Measurements from ENCODE around the gene RPS19. TPM values are rescaled to one million over a fixed set of nuclear protein-coding genes. Genes with fewer than 3 reads are reported as not detected.

RPS19 gene
- 100 to 1,000 TPM; 180 to 636 (median 401) TPM for total RNA-seq

GRCh38 chr19:41859618-41860418, at the start of gene RPS19:
TSS of gene RPS19 (plus strand) at chr19:41860255. CDS start at chr19:41860775, 520 bp downstream.
- Histone ChIP-seq H3K27me3 (no peaks in the 10 kb centered on the region), H3K36me3 (peaks cover 0 to 37% of the 10 kb centered on the region in 2 donors), H3K27ac (peak within 1 kb of the TSS; percentile 86 to 100 (median 98)), H3K4me1 (peaks cover 26 to 37% of the 10 kb centered on the region in 2 donors), H3K4me3 (peak within 1 kb of the TSS; percentile 70 to 94 (median 92)), H3K9me3 (no peaks in the 10 kb centered on the region)
- ATAC-seq (peak; percentile 96), DNase-seq (peak; percentile 97 to 98)
- in situ Hi-C loops (cut with MboI; ENCODE audit: low sequenced_read_pairs in 4 of 4) = loop anchor here in 3 of 4 donors (5.0 to 10.0 kb wide), 2 partner anchors 82 to 95 kb away; partner anchors contain the start of gene RABAC1 (in 2 of the 3)
- intact Hi-C loops (cut with DNase I; ENCODE audit: low total_unique reads) = loop anchor here (1.0 to 10.0 kb wide), 5 partner anchors 24 to 465 kb away; partner anchors contain the start of genes DEDD2, MEGF8, RABAC1 and ZNF574
- peak; percentile 92 to 93 for TF ChIP-seq POLR2A (IDR thresholded peaks at IDR 0.05)
- TF ChIP-seq CTCF (IDR thresholded peaks at IDR 0.05 in 4 of 5, conservative IDR thresholded peaks at IDR 0.05 in 1 of 5) = peak; percentile 48 to 75 (median 64)

GRCh38 chr19:41810301-41810700, 49.8 kb upstream of the RPS19 start:
- H3K4me1 ChIP-seq = no peaks in the 10 kb centered on the region
- no peak for TF ChIP-seq CTCF (IDR thresholded peaks at IDR 0.05 in 4 of 5, conservative IDR thresholded peaks at IDR 0.05 in 1 of 5)
- no peak for TF ChIP-seq POLR2A (IDR thresholded peaks at IDR 0.05)
- in situ Hi-C loops (cut with MboI; ENCODE audit: low sequenced_read_pairs in 4 of 4) (no loop called here), intact Hi-C loops (cut with DNase I; ENCODE audit: low total_unique reads) (no loop called here)
- no peak overlapping the region for H3K27ac ChIP-seq
- peaks cover 0 to 3% (median 0%) of the 10 kb centered on the region in 3 donors for H3K27me3 ChIP-seq
- no peaks in the 10 kb centered on the region for H3K36me3 ChIP-seq
- no peak for ATAC-seq
- H3K9me3 ChIP-seq = no peaks in the 10 kb centered on the region
- DNase-seq = no peak
- no peak overlapping the region for H3K4me3 ChIP-seq

- peaks cover 0 to 3% (median 0%) of the 10 kb centered on the region in 3 donors for H3K27me3 ChIP-seq
- no peak overlapping the region for H3K4me3 ChIP-seq
- no peaks in the 10 kb centered on the region for H3K4me1 ChIP-seq
- in situ Hi-C loops (cut with MboI; ENCODE audit: low sequenced_read_pairs in 4 of 4) (no loop called here), intact Hi-C loops (cut with DNase I; ENCODE audit: low total_unique reads) (no loop called here)
- H3K27ac ChIP-seq = no peak overlapping the region
- ATAC-seq = no peak
- no peaks in the 10 kb centered on the region for H3K9me3 ChIP-seq
- no peaks in the 10 kb centered on the region for H3K36me3 ChIP-seq
- peak in 1 of 2 donors; percentile 18 for DNase-seq
- TF ChIP-seq POLR2A (IDR thresholded peaks at IDR 0.05) (no peak), CTCF (IDR thresholded peaks at IDR 0.05 in 4 of 5, conservative IDR thresholded peaks at IDR 0.05 in 1 of 5) (no peak)
These were observed 49.0 kb upstream of the RPS19 start for GRCh38 chr19:41811036-41811435.

GRCh38 chr19:41811981-41812380, 48.1 kb upstream of the RPS19 start:
- TF ChIP-seq CTCF (IDR thresholded peaks at IDR 0.05 in 4 of 5, conservative IDR thresholded peaks at IDR 0.05 in 1 of 5) (no peak), POLR2A (IDR thresholded peaks at IDR 0.05) (no peak)
- DNase-seq (no peak), ATAC-seq (no peak)
- intact Hi-C loops (cut with DNase I; ENCODE audit: low total_unique reads) (no loop called here), in situ Hi-C loops (cut with MboI; ENCODE audit: low sequenced_read_pairs in 4 of 4) (no loop called here)
- Histone ChIP-seq H3K36me3 (no peaks in the 10 kb centered on the region), H3K4me1 (no peaks in the 10 kb centered on the region), H3K4me3 (no peak overlapping the region), H3K27ac (no peak overlapping the region), H3K9me3 (no peaks in the 10 kb centered on the region), H3K27me3 (peaks cover 0 to 3% (median 0%) of the 10 kb centered on the region in 3 donors)

Measured in gastrocnemius medialis (tissue), 4 donors.